Neural cell (in vitro differentiated cells): ENCODE results near the gene HLA-DQA1.

Source experiments
- EP300 ChIP-seq: fragments of 450-650 bp; conservative IDR thresholded peaks from 2 replicates; pipeline ENCODE4 v1.6.1; 2014; ENCODE audit warnings: antibody characterized with exemption, mild to moderate bottlenecking, moderate library complexity; ENCODE audit not compliant: poor library complexity, severe bottlenecking
- POLR2AphosphoS5 ChIP-seq: IDR thresholded peaks from 2 replicates; pipeline ENCODE4 v1.6.1; 2012

- TF ChIP-seq POLR2AphosphoS5 (no peak), EP300 (no peak)
Observed at GRCh38 chr6:32662099-32662498, 24.9 kb downstream of the HLA-DQA1 start.
